HL-60 (cell line): ENCODE measurements around the gene XPA.

Source experiments
- POLR2AphosphoS5 ChIP-seq: IDR thresholded peaks from 2 replicates; pipeline ENCODE4 v1.6.1; 2012; ENCODE audit warnings: low read depth
- REST ChIP-seq: IDR thresholded peaks from 2 replicates; pipeline ENCODE4 v1.6.1; 2012; ENCODE audit warnings: low read depth; ENCODE audit not compliant: insufficient replicate concordance
- TF ChIP-seq, protein P1 (sequence below): IDR thresholded peaks from one replicate; pipeline ENCODE4 v1.5.1; 2011; ENCODE audit warnings: low read length, control low read depth, inconsistent platforms; ENCODE audit not compliant: insufficient read depth

- TF ChIP-seq, protein P1, sequence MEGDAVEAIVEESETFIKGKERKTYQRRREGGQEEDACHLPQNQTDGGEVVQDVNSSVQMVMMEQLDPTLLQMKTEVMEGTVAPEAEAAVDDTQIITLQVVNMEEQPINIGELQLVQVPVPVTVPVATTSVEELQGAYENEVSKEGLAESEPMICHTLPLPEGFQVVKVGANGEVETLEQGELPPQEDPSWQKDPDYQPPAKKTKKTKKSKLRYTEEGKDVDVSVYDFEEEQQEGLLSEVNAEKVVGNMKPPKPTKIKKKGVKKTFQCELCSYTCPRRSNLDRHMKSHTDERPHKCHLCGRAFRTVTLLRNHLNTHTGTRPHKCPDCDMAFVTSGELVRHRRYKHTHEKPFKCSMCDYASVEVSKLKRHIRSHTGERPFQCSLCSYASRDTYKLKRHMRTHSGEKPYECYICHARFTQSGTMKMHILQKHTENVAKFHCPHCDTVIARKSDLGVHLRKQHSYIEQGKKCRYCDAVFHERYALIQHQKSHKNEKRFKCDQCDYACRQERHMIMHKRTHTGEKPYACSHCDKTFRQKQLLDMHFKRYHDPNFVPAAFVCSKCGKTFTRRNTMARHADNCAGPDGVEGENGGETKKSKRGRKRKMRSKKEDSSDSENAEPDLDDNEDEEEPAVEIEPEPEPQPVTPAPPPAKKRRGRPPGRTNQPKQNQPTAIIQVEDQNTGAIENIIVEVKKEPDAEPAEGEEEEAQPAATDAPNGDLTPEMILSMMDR: no peak
- no peak for TF ChIP-seq REST
- TF ChIP-seq POLR2AphosphoS5: no peak
Measured at GRCh38 chr9:97673922-97674321, 23.2 kb downstream of the XPA start.
